GOT3 (cell line): ENCODE measurements around the gene KANK2.

Experiments used
- DNase-seq: peaks from one replicate; lab custom pipeline; 2025; ENCODE audit warnings: mixed read lengths; lab: John Stamatoyannopoulos, UW

KANK2 gene

DNA sequence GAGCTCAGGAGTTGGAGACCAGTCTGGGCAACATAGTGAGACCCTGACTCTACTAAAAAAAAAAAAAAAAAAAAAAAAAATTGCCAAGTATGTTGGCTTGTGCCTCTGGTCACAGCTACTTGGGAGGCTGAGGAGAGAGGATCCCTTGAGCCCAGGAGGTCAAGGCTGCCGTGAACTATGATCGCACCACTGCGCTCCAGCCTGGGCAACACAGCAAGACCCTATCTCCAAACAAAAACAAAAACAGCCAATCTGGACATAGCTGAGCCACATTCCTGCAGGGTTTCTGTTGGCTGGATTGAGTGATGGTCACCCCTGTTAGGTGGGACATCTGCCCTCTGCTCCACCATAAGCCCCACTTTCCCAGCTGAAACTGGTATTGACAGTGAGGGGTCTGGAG is 28.5 kb upstream of the KANK2 start:
- DNase-seq, result no peak

DNA sequence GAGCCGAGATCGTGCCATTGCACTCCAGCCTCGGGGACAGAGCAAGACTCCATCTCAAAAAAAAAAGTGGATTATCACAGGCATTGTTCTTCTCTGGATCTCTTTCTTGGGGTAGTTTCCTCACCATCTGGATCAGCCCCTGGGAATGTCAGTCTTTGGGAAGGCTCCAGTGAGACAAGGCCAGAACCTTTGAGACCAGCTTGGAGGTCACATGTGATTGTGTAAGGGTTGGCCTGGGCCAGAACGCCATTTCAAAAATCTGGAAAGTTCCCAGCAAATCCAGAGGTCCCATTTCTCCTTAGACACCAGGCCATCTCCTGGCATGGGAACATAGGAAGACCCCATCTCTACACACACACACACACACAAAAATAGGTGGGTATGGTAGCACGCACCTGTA is 27.8 kb upstream of the KANK2 start:
- DNase-seq, result no peak

DNA sequence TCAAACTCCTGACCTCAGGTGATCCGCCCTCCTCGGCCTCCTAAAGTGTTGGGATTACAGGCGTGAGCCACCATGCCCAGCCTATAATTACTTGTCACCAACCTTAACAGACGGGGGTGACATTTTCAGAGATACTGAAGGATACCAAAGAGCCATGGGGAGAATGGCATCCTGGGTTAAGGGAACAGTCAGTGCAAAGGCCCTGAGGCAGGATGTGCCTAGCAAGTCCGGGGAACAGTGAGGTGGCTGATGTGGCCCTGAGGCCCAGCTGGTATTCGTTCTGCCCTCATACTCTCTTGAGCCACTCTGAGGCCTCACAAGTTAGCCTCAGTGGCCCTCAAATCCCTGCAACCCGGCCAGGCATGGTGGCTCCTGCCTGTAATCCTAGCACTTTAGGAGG is 27.1 kb upstream of the KANK2 start:
- DNase-seq, result no peak

DNA sequence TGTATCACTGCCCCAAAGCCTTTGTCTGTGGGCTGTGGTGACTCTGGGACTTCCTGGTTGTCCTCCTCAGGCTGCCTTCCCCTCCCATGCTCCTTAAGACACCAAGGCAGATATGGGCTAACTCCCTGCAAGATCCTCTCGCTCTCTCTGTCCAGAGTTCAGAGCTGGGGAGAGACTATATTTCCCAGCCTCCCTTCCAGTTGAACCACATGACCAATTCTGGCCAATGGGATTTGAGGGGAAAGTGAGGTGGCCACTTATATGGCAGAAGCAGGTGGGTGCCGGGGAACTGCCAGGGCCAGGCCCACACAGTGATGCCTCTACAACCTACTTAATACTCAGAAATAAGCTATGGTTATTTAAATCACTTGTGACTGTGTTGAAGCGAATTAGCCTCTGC is 25.9 kb upstream of the KANK2 start:
- DNase-seq, result no peak

DNA sequence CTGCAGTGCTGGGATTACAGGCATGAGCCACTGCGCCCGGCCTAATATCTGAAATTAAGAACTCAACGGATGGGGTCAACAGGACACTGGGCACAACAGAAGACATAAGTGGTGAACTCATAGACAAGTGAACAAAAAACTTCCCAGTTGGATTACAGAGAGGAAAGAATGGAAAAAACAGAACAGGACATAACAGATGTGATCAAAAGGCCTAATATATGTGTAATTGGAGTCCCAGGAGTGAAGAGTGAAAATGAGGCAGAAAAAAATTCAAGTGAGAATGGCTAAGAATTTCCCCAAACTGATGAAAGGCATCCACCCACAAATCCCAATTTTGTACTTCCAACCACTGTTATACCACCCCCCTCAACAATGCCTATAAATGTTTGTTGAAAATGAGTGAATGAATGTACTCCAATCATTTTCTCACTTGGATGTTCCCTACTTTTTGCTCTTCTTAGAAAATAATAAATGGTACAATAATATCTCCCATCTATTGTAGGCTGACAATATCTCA is 23.8 kb upstream of the KANK2 start:
- no peak for DNase-seq

DNA sequence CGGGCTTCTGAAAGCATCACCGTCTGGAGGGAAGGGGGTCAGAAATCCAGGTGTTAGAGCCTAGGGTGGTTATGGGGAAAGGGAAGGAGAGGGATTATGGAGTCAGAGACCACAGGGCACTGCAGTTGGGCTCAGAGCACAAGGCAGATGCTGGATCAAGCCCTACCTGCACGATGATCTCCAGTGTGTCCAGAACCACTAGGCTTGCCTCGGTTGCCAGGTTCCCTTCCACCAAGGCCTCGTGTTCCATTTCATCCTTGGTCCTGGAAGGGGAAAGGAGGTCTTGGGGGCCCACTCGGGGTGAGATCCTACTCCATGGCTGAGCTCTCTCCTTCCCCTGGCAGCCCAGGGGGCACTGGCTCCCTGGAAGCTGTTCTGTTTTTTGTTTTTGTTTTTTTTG is 17.0 kb upstream of the KANK2 start:
- DNase-seq, result no peak

DNA sequence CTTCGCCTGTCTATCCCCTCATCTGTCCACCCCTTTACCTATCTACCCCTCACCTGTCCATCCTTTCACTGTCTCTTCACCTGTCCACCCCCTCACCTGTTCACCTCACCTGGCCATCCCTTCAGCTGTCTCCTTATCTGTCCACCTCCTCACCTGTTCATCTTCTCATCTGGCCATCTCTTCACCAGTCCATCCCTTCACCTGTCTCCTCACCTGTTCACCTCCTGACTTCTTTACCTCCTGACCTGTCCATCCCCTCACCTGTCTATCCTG is 13.2 kb upstream of the KANK2 start:
- DNase-seq, result no peak

DNA sequence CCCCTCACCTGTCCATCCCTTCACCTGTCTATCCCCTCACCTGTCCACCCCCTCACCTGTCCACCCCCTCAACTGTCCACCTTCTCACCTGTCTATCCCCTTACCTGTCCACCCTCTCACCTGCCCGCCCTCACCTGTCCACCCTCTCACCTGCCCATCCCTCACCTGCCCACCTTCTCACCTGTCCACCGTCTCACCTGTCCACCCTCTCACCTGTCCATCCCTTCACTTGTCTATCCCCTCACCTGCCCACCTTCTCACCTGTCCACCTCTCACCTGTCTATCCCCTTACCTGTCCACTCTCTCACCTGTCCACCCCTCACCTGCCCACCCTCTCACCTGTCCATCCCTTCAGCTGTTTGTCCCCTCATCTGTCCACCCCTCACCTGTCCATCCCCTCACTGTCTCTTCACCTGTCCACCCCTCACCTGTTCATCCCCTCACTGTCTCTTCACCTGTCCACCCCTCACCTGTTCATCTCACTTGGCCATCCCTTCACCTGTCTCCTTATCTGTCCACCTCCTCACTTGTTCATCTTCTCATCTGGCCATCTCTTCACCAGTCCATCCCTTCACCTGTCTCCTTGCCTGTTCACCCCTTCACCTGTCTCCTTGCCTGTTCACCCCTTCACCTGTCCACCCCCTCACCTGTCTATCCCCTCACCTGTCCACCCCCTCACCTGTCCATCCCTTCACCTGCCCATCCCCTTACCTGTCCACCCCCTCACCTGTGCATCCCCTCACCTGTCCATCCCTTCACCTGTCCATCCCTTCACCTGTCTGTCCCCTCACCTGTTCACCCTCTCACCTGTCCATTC is 12.7 kb upstream of the KANK2 start:
- DNase-seq, result no peak

DNA sequence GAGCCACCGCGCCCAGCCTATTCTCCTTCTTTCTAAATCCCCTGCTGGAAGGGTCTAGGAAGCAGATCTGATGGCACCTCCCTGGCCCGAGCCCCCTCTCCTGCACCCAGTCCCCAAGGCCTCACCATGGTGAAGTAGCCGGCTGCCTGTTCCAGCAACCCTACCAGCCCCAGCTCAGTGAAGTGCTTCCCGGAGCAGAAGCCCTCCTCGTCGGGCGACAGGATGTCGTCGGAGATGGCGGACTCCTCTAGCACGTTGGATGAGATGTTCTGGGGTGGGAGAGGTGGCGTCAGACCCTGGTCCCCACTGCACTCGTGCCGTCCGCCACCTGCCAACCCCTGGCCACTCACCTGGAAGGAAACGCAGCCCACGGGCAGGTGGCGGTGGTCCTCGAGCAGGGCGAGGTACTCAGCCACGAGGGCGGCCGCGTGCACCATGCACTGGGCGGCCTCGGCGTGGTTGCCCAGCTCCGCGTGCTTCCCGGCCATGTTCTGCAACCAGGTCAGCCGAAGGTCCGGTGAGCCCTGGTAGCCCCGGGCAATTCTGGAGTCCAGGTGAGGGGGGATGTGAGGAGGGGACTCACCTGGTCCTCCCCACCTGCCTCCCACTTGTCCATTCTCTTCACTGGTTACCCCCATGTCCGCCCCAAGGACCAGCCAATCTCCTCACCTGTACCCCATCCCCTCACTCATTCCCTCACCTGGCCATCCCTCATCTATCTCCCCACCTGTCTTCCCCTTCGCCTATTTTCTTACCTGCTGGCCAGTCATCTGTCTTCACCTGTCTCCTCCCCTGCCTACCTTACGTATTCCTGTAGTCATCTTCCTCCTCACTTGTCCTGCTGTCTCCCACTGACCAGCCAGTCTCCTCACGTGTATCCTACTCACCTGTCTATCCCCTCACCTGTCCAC is 11.5 kb upstream of the KANK2 start:
- no peak for DNase-seq

DNA sequence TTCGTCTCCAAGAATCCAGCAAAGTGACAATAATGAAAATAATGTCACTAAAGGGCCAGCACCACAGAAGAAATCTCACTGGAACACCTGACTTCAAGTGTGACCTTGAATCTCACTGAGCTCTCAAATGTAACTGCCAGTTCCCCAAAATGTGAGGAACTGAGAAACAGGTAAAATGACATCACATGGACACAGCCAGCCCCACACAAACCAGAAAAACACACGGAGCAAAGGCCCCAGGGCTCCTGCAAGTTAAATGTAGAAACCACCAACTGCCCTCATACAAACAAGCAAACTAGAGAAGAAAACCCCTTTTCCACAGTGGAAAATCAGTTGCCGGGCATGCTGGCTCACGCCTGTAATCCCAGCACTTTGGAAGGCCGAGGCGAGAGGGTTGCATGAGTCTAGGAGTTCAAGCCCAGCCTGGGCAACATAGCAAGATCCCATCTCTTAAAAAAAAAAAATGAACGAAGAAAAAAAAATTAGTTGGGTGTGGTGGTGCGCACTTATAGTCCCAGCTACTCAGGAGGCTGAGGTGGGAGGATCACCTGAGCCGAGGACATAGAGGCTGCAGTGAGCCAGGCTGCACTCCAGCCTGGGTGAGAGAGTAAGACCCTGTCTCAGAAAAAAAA is 8.7 kb upstream of the KANK2 start:
- DNase-seq, result no peak

DNA sequence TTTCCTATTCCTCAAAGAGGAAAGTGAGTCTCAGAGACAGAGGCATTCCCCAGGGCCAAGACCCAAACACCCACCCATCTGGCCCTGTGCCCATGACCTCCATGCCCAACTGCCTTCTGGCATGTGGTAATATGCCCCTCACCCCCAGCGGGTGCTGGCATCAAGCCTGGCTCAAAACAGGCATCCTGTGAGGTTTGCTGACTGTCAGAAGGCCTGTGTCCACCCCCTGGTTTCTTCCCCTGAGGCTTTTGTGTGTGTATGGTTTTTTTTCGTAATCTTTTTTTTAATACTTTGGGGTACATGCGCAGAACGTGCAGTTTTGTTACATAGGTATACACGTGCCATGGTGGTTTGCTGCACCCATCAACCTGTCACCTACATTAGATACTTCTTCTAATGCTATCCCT is 7.6 kb upstream of the KANK2 start:
- no peak for DNase-seq

DNA sequence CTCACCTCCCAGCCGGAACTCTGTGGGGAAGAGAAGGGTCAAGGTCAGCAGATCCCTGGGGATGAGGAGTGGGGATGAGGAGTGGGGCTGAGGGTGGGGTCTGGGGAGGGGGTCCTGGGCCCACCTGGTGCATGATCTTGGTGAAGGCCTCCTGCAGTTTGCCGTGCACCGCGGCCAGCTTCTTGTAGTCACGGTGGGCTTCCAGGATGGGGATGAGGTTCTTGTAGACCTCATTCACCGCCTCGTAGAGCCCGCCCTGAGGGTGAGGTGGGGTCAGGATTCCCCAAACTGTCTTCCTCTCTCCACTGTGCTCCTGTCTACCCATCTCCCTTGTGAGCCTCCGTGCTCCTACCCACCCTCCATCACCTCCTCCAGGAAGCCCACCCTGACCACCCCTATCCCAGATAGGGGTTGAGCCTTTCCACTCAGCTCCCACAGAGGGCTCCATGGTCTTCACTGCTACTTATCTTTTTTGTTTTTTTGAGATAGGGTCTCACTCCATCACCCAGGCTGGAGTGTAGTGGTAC is 6.8 kb upstream of the KANK2 start:
- no peak for DNase-seq

DNA sequence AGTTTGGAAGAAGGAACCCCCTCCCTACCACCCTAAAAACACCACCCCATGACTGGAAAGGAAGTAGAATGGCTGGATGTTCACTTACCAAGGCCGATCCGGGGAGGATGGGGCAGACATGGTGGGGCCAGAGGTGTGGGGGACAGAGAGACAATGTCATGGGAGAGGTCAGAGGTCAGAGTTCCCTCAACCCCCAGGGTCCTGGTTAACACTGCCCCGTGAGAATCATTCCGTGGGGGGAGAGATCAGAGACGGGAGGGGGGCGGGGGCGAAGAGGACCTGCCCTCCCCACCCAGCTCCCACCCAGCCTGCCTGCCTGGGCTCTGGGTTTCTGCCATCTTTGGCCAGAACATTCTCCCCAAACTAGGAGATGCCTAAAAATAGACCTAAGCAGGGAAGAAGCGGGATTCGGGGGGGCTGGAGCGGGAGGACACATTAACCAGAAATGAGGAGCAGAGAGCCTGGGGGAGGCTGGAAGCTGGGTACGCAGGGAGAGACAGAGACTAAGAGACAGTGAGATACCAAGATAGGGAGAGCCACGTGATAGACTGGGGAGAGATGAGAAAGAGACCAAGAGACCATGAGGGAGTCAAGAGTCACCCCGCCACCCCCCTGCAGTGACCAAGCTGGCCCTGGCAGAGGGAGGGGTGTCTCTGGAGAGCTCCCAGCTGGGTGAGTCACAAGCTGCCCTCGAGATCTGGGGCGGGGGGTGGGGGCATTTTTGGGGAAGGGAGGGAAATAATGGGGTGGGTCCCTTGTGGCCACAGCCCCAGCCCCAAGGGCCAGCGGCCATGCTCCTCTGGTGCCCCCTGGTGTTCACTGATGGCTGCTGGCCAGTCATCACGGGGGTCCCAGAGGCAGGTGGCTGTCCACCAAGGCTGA is 6.1 kb upstream of the KANK2 start:
- DNase-seq, result no peak

DNA sequence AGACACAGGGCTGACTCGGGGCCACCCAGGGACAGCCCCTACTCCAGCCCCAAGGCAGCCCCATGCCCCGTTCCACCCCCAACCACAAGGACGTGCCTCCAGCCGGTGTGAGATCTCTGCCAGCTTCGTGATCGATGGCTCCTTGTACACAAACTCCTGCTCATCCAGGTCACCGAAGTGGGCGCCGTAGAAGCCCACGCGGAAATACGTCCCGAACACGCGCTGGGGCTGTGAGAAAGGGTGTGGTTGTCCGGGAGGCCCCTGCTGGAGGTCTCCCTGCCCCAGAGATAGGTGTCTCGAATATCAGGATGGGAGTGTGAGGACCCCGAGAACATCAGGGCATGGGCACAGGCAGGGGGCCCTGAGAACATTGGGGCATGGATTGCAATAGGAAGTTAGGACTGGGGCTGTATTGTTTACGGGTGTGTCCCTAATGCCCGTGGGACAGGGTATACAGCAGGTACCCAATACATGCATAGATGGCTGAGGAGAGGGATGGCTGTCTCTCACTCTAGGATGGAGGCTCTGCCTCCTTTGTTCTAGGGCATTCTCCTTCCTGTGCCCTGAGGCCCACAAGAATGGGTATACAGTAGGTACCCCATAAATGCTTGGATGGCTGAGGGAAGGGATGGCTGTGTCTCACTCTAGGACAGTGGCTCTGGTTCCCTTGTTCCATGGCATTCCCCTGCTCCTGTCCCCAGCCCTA is 5.3 kb upstream of the KANK2 start:
- DNase-seq, result no peak

DNA sequence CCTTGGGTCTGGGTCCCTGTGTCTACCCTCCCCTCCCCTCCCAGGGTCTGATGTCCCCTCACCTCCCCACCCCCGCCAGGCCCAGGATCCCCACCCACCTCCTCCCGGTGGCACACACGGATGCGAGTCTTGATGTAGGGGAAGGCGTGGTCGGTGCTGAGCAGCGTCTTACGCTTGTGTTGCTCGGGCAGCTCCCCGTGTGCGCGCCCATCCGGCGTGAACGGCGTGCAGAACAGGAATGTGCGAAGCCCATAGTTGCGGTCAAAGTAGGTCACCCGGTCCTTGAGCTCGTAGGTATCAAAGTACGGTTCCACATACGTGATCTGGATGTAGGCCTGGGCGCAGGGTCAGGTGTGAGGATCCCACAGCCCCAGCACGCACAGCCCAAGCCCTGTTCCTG is 4.4 kb upstream of the KANK2 start:
- no peak for DNase-seq

DNA sequence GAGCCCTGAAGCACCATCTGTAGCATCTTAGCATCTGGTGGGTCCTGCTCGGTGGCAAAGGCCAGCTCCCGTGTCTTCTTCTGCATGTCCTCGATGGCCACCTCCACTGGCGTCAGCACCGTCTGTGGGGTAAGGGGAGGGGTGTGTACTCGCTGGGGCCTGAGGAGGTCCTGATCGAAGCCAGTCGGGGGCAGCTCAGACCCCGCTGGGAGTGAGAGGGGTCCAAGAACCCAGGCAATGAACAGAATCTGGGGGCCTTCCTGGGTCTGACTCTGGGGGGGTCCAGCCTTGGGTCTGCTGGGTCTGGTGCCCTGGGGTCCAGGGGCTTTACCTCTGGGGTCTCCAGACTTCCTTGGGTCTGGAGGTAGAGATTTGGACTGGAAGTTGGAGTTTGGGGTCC is 3.6 kb upstream of the KANK2 start:
- DNase-seq, result no peak

DNA sequence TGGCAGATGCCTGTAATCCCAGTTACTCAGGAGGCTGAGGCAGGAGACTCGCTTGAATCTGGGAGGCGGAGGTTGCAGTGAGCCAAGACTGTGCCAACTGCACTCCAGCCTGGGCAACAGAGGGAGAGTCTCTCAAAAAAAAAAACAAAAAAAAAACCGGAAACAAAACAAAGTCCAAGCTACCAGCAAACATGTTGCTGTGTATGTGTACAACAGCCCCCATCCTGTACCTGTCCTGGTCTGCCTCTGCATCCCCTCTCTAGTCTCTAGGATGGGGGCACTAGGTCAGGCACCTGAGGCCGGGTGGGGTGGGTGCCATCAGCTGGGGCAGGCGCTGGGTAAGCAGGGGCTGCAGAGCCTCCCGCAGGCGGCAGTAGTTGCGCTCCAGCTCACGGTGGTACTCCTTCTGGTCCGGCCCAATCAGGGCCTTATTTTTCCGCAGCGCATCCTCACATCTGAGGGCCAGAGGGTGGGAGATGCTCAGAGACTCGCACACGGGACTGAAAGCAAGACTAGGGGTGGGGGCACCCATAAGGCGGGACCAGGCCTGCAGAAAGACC is 2.8 kb upstream of the KANK2 start:
- DNase-seq, result no peak

DNA sequence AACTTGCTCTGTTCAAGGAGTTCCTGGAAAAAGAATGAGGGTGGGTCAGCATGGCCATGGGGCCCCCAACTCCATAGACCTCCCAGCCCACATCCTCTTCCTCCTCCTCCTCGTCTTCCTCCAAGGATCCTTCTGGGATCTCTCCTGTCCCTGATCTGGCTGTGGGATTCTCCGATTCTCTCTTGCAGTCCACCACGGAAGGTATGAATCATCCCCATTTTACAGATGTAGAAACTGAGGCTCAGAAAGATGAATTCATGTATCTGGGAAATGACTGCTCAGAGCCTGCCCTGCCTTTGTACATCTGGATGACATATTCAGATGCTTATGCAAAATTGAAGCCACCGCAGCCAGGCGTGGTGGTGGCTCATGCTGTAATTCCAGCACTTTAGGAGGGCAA is 2.2 kb upstream of the KANK2 start:
- DNase-seq, result no peak

DNA sequence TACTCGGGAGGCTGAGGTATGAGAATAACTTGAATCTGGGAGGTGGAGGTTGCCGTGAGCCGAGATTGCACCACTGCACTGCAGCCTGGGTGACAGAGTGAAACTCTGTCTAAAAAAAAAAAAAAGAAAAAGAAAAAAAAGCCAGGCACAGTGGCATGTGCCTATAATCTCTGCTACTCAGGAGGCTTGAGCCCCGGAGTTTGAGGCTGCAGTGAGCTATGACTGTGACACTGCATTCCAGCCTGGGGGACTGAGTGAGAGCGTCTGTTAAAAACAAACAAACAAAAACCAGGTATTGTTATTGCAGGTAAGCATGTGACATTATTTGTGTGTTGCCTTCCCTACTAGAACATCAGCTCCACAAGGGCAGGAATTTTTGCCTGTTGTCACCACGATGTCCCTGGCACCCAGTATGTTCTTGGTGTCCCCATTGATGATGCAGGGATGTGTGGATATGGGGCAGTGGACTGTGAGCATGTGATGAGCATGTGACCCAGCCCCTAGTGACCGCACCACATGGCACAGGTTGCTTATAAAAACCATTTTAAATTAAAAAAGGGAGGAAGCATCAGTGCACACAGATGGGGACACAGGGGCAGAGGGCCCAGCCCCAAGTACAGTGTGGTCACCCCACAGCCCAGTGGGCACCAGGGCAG is 1.6 kb upstream of the KANK2 start:
- DNase-seq, result no peak

DNA sequence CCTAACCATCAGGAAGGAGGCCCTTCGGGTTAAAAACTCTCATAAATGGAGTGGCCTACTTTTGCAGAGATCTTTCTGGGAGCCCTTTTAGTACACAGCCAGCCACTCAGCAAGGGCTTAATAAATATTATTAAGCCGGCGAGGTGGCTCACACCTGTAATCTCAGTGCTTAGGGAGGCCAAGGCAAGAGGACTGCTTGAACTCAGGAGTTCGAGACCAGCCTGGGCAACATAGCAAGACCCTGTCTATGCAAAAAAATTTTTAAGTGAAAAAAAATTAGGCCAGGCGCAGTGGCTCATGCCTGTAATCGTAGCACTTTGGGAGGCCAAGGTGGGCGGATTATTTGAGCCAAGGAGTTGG is 810 bp upstream of the KANK2 start:
- DNase-seq, result no peak
